Measurements from ENCODE around the gene BIRC2. TPM values are rescaled to one million over a fixed set of nuclear protein-coding genes. Genes with fewer than 3 reads are reported as not detected.

The BIRC2 gene
- total RNA-seq, 1 experiment from 2014 or later, result 32.6 TPM

DNA sequence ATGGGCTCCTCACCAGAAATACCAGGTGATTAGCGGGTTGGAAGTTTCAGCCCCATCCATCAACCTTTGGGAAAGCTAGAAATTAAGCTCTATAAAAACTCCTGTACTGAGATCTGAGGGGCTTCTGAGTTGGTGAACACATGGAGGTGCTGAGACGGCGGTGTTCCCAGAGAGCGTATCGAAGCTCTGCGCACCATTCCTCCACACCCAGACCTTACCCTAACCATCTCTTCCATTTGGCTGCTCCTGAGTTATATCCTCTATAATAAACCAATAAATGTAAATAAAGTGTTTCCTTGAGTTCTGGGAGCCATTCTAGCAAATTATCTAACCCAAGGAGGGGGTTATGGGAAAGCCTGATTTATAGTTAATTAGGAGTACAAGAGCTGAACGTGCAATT is 64.1 kb downstream of the BIRC2 start:
- TF ChIP-seq YY1 (IDR thresholded peaks at IDR 0.05; ENCODE audit: extremely low read depth, insufficient replicate concordance, low read depth, low read length) (no peak), SIN3A (IDR thresholded peaks at IDR 0.05; ENCODE audit: low read depth) (no peak), ZNF274 (IDR thresholded peaks at IDR 0.05; ENCODE audit: low read depth, low read length) (no peak), CEBPB (IDR thresholded peaks at IDR 0.05; ENCODE audit: low read depth) (no peak), EZH2 (IDR thresholded peaks at IDR 0.05) (no peak), POLR2A (IDR thresholded peaks at IDR 0.05; ENCODE audit: borderline replicate concordance, extremely low read depth, insufficient read depth, insufficient read length) (no peak), TCF7L2 (IDR thresholded peaks at IDR 0.05; ENCODE audit: borderline replicate concordance, extremely low read depth, insufficient read depth, insufficient read length) (no peak), JUND (IDR thresholded peaks at IDR 0.05) (no peak), POLR2AphosphoS5 (IDR thresholded peaks at IDR 0.05; ENCODE audit: low read depth, low read length) (no peak), ZFX (IDR thresholded peaks at IDR 0.05) (no peak), FOSL1 (IDR thresholded peaks at IDR 0.05; ENCODE audit: low read depth) (no peak), SP1 (IDR thresholded peaks at IDR 0.05; ENCODE audit: low read depth) (no peak), EZH2phosphoT487 (IDR thresholded peaks at IDR 0.05; ENCODE audit: borderline replicate concordance) (no peak), CBX3 (IDR thresholded peaks at IDR 0.05; ENCODE audit: low read depth) (no peak)
- TF ChIP-seq, protein P1, sequence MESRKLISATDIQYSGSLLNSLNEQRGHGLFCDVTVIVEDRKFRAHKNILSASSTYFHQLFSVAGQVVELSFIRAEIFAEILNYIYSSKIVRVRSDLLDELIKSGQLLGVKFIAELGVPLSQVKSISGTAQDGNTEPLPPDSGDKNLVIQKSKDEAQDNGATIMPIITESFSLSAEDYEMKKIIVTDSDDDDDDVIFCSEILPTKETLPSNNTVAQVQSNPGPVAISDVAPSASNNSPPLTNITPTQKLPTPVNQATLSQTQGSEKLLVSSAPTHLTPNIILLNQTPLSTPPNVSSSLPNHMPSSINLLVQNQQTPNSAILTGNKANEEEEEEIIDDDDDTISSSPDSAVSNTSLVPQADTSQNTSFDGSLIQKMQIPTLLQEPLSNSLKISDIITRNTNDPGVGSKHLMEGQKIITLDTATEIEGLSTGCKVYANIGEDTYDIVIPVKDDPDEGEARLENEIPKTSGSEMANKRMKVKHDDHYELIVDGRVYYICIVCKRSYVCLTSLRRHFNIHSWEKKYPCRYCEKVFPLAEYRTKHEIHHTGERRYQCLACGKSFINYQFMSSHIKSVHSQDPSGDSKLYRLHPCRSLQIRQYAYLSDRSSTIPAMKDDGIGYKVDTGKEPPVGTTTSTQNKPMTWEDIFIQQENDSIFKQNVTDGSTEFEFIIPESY (IDR thresholded peaks at IDR 0.05; ENCODE audit: extremely low read depth, insufficient replicate concordance, low read length), result no peak
- TF ChIP-seq, protein P2, sequence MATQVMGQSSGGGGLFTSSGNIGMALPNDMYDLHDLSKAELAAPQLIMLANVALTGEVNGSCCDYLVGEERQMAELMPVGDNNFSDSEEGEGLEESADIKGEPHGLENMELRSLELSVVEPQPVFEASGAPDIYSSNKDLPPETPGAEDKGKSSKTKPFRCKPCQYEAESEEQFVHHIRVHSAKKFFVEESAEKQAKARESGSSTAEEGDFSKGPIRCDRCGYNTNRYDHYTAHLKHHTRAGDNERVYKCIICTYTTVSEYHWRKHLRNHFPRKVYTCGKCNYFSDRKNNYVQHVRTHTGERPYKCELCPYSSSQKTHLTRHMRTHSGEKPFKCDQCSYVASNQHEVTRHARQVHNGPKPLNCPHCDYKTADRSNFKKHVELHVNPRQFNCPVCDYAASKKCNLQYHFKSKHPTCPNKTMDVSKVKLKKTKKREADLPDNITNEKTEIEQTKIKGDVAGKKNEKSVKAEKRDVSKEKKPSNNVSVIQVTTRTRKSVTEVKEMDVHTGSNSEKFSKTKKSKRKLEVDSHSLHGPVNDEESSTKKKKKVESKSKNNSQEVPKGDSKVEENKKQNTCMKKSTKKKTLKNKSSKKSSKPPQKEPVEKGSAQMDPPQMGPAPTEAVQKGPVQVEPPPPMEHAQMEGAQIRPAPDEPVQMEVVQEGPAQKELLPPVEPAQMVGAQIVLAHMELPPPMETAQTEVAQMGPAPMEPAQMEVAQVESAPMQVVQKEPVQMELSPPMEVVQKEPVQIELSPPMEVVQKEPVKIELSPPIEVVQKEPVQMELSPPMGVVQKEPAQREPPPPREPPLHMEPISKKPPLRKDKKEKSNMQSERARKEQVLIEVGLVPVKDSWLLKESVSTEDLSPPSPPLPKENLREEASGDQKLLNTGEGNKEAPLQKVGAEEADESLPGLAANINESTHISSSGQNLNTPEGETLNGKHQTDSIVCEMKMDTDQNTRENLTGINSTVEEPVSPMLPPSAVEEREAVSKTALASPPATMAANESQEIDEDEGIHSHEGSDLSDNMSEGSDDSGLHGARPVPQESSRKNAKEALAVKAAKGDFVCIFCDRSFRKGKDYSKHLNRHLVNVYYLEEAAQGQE (IDR thresholded peaks at IDR 0.05; ENCODE audit: low read depth), result no peak
- TF ChIP-seq, protein P3, sequence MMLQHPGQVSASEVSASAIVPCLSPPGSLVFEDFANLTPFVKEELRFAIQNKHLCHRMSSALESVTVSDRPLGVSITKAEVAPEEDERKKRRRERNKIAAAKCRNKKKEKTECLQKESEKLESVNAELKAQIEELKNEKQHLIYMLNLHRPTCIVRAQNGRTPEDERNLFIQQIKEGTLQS (IDR thresholded peaks at IDR 0.05), result no peak
- TF ChIP-seq, protein P4, sequence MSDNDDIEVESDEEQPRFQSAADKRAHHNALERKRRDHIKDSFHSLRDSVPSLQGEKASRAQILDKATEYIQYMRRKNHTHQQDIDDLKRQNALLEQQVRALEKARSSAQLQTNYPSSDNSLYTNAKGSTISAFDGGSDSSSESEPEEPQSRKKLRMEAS (IDR thresholded peaks at IDR 0.05), result no peak
- TF ChIP-seq, protein P5, sequence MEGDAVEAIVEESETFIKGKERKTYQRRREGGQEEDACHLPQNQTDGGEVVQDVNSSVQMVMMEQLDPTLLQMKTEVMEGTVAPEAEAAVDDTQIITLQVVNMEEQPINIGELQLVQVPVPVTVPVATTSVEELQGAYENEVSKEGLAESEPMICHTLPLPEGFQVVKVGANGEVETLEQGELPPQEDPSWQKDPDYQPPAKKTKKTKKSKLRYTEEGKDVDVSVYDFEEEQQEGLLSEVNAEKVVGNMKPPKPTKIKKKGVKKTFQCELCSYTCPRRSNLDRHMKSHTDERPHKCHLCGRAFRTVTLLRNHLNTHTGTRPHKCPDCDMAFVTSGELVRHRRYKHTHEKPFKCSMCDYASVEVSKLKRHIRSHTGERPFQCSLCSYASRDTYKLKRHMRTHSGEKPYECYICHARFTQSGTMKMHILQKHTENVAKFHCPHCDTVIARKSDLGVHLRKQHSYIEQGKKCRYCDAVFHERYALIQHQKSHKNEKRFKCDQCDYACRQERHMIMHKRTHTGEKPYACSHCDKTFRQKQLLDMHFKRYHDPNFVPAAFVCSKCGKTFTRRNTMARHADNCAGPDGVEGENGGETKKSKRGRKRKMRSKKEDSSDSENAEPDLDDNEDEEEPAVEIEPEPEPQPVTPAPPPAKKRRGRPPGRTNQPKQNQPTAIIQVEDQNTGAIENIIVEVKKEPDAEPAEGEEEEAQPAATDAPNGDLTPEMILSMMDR (IDR thresholded peaks at IDR 0.05 in 2 of 3, conservative IDR thresholded peaks at IDR 0.05 in 1 of 3; ENCODE audit: borderline replicate concordance in 1 of 3, insufficient read depth in 1 of 3, low read depth in 2 of 3, low read length in 2 of 3), result no peak
- Histone ChIP-seq H3K79me2 (ENCODE audit: insufficient read depth, low read length) (peaks cover 97% of the 10 kb centered on the region), H4K20me1 (ENCODE audit: insufficient read depth) (no peaks in the 10 kb centered on the region; the same call in 1 of the 2 replicates), H3K4me1 (ENCODE audit: control insufficient read depth in 1 of 2, insufficient read depth in 2 of 2, low read length in 2 of 2) (peaks cover 0 to 27% of the 10 kb centered on the region in 2 experiments; a peak in 2 of 4 replicates), H3K27me3 (ENCODE audit: insufficient read depth, low read length) (no peaks in the 10 kb centered on the region), H2AFZ (ENCODE audit: low read depth, low read length, poor library complexity, severe bottlenecking) (no peak overlapping the region), H3K4me2 (ENCODE audit: low read length) (no peak overlapping the region), H3K4me3 (replicated peaks in 1 of 2; ENCODE audit: low read depth in 1 of 2, low read length in 2 of 2) (no peak overlapping the region), H3K9me2 (ENCODE audit: insufficient read depth) (no peaks in the 10 kb centered on the region), H3K36me3 (ENCODE audit: control insufficient read depth in 1 of 2, insufficient read depth in 2 of 2, low read length in 2 of 2) (peaks cover under 1 to 3% of the 10 kb centered on the region in 2 experiments; a peak in 1 of 4 replicates), H3K9me3 (ENCODE audit: control insufficient read depth in 1 of 2, insufficient read depth in 1 of 2, low read depth in 1 of 2, low read length in 2 of 2) (no peaks in the 10 kb centered on the region), H3K9ac (ENCODE audit: low read length) (no peak overlapping the region), H3K27ac (ENCODE audit: low read depth, low read length) (no peak overlapping the region)
- intact Hi-C loops (cut with micrococcal nuclease), result no loop called here
- ATAC-seq, result no peak
- ChIA-PET POLR2A (no interaction called here), RAD21 (ENCODE audit: low non-redundant PET in 1 of 2, low total read pairs in 2 of 2, uncharacterized antibody in 2 of 2, unreplicated experiment in 2 of 2) (no interaction called here), CTCF (no interaction called here)
- DNase-seq (ENCODE audit: low read depth, low spot score), result no peak
- BruUV-seq (replicated peaks), result no TSS peak

All from HCT116 (cell line).